Measurements from ENCODE around the gene TLK1.

The TLK1 gene

DNA sequence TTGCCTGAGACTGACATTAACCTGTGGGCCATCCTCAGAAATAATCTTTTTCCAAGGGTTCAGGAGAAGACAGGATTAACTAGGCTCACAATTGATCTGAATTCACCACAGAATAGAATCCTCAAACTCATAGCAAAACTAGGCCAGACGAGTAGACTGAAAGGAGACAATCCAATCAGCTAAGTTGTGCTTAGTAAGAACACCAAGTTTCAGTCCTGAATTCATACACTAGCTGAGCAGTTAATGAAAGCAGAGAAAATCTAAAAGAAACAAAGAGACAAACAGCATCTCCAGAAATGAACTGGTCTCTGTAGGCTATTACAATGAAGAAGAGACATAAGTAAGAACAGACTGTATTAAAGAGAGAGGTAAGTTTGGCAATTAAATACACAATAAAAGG lies 142.2 kb downstream of the TLK1 start (continued):
- TF ChIP-seq ISL1 (CRISPR knock-in tag; IDR thresholded peaks at IDR 0.05) = no peak

- no peak for ATAC-seq
These were observed 144.6 kb downstream of the TLK1 start for GRCh38 chr2:171016125-171016524.

GRCh38 chr2:171013851-171014250 lies 146.8 kb downstream of the TLK1 start:
- no peak for TF ChIP-seq ISL1 (CRISPR knock-in tag; IDR thresholded peaks at IDR 0.05)
- TF ChIP-seq TCF4 (CRISPR knock-in tag; IDR thresholded peaks at IDR 0.05; ENCODE audit: borderline replicate concordance) = no peak
- TF ChIP-seq TOX (CRISPR knock-in tag; IDR thresholded peaks at IDR 0.05; ENCODE audit: borderline replicate concordance) = no peak
- no peak for TF ChIP-seq CSDC2 (CRISPR knock-in tag; IDR thresholded peaks at IDR 0.05)
- no peak for TF ChIP-seq BACH2 (CRISPR knock-in tag; IDR thresholded peaks at IDR 0.05; ENCODE audit: borderline replicate concordance)
- TF ChIP-seq OSR1 (CRISPR knock-in tag; IDR thresholded peaks at IDR 0.05) = no peak
- TF ChIP-seq, protein P1, sequence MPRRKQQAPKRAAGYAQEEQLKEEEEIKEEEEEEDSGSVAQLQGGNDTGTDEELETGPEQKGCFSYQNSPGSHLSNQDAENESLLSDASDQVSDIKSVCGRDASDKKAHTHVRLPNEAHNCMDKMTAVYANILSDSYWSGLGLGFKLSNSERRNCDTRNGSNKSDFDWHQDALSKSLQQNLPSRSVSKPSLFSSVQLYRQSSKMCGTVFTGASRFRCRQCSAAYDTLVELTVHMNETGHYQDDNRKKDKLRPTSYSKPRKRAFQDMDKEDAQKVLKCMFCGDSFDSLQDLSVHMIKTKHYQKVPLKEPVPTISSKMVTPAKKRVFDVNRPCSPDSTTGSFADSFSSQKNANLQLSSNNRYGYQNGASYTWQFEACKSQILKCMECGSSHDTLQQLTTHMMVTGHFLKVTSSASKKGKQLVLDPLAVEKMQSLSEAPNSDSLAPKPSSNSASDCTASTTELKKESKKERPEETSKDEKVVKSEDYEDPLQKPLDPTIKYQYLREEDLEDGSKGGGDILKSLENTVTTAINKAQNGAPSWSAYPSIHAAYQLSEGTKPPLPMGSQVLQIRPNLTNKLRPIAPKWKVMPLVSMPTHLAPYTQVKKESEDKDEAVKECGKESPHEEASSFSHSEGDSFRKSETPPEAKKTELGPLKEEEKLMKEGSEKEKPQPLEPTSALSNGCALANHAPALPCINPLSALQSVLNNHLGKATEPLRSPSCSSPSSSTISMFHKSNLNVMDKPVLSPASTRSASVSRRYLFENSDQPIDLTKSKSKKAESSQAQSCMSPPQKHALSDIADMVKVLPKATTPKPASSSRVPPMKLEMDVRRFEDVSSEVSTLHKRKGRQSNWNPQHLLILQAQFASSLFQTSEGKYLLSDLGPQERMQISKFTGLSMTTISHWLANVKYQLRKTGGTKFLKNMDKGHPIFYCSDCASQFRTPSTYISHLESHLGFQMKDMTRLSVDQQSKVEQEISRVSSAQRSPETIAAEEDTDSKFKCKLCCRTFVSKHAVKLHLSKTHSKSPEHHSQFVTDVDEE (CRISPR knock-in tag; IDR thresholded peaks at IDR 0.05) = no peak
- no peak for TF ChIP-seq RARB (CRISPR knock-in tag; IDR thresholded peaks at IDR 0.05)
- no peak for TF ChIP-seq SNAI2 (CRISPR knock-in tag; IDR thresholded peaks at IDR 0.05)
- TF ChIP-seq ZFP3 (CRISPR knock-in tag; IDR thresholded peaks at IDR 0.05) = no peak
- no peak for TF ChIP-seq GLIS3 (CRISPR knock-in tag; IDR thresholded peaks at IDR 0.05)
- TF ChIP-seq ZNF70 (CRISPR knock-in tag; IDR thresholded peaks at IDR 0.05) = no peak
- no peak for ATAC-seq

More at GRCh38 chr2:171016125-171016524, 144.6 kb downstream of the TLK1 start:
- TF ChIP-seq ZNF8 (CRISPR knock-in tag; IDR thresholded peaks at IDR 0.05) (no peak), GLIS3 (CRISPR knock-in tag; IDR thresholded peaks at IDR 0.05) (no peak), ESRRG (CRISPR knock-in tag; IDR thresholded peaks at IDR 0.05) (no peak), RARB (CRISPR knock-in tag; IDR thresholded peaks at IDR 0.05) (no peak), SNAI2 (CRISPR knock-in tag; IDR thresholded peaks at IDR 0.05) (no peak), ARNTL (CRISPR knock-in tag; IDR thresholded peaks at IDR 0.05; ENCODE audit: borderline replicate concordance, low read depth) (no peak)

DNA sequence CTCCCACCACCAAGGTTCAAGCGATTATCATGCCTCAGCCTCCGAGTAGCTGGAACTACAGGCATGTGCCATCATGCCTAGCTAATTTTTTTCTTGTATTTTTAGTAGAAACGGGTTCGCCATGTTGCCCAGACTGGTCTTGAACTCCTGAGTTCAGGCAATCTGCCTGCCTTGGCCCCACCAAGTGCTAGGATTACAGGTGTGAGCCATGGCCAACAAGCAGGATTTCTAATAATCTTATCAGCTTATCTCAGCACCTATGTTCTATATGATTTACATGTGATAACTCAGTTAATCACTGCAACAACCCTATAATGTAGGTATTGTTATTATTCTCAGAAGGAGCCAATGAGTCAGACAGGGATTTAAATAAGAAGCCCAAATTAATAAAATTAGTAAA lies 151.3 kb downstream of the TLK1 start:
- ATAC-seq = no peak
- TF ChIP-seq BACH2 (CRISPR knock-in tag; IDR thresholded peaks at IDR 0.05; ENCODE audit: borderline replicate concordance) = no peak
- TF ChIP-seq, protein P1 (CRISPR knock-in tag; IDR thresholded peaks at IDR 0.05) = no peak
- TF ChIP-seq, protein P2, sequence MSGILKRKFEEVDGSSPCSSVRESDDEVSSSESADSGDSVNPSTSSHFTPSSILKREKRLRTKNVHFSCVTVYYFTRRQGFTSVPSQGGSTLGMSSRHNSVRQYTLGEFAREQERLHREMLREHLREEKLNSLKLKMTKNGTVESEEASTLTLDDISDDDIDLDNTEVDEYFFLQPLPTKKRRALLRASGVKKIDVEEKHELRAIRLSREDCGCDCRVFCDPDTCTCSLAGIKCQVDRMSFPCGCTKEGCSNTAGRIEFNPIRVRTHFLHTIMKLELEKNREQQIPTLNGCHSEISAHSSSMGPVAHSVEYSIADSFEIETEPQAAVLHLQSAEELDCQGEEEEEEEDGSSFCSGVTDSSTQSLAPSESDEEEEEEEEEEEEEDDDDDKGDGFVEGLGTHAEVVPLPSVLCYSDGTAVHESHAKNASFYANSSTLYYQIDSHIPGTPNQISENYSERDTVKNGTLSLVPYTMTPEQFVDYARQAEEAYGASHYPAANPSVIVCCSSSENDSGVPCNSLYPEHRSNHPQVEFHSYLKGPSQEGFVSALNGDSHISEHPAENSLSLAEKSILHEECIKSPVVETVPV (CRISPR knock-in tag; IDR thresholded peaks at IDR 0.05) = no peak
- no peak for TF ChIP-seq ZNF8 (CRISPR knock-in tag; IDR thresholded peaks at IDR 0.05)
- TF ChIP-seq, protein P3, sequence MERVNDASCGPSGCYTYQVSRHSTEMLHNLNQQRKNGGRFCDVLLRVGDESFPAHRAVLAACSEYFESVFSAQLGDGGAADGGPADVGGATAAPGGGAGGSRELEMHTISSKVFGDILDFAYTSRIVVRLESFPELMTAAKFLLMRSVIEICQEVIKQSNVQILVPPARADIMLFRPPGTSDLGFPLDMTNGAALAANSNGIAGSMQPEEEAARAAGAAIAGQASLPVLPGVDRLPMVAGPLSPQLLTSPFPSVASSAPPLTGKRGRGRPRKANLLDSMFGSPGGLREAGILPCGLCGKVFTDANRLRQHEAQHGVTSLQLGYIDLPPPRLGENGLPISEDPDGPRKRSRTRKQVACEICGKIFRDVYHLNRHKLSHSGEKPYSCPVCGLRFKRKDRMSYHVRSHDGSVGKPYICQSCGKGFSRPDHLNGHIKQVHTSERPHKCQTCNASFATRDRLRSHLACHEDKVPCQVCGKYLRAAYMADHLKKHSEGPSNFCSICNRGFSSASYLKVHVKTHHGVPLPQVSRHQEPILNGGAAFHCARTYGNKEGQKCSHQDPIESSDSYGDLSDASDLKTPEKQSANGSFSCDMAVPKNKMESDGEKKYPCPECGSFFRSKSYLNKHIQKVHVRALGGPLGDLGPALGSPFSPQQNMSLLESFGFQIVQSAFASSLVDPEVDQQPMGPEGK (CRISPR knock-in tag; IDR thresholded peaks at IDR 0.05; ENCODE audit: borderline replicate concordance) = no peak
- TF ChIP-seq ESRRG (CRISPR knock-in tag; IDR thresholded peaks at IDR 0.05) = no peak
- no peak for TF ChIP-seq GLIS3 (CRISPR knock-in tag; IDR thresholded peaks at IDR 0.05)
- TF ChIP-seq CREB5 (CRISPR knock-in tag; IDR thresholded peaks at IDR 0.05; ENCODE audit: low read depth) = no peak
- TF ChIP-seq ZNF70 (CRISPR knock-in tag; IDR thresholded peaks at IDR 0.05) = no peak
